PC-9 (cell line): ENCODE data around the gene GMDS.

ENCODE experiments used
- CTCF ChIP-seq: fragments of 200-600 bp; sonication (generic); conservative IDR thresholded peaks from 2 replicates; pipeline ENCODE4 v1.6.1; 2017; ENCODE audit warnings: mixed run types, antibody characterized with exemption, mild to moderate bottlenecking, moderate library complexity
- EZH2 ChIP-seq: fragments of 200-600 bp; sonication (generic); IDR thresholded peaks from 2 replicates; pipeline ENCODE4 v1.8.0; 2017; ENCODE audit warnings: antibody characterized with exemption, low read depth

- TF ChIP-seq CTCF (no peak), EZH2 (no peak)
Measured at GRCh38 chr6:1781152-1781816, 464.1 kb downstream of the GMDS start.
